SH-SY5Y (cell line): ENCODE data around the gene PTEN.

Source experiments
- GATA2 ChIP-seq: IDR thresholded peaks from 2 replicates; pipeline ENCODE4 v1.6.1; 2011; ENCODE audit warnings: mild to moderate bottlenecking, low read depth, low read length
- GATA3 ChIP-seq: IDR thresholded peaks from 2 replicates; pipeline ENCODE4 v1.6.1; 2011; ENCODE audit warnings: low read depth, mild to moderate bottlenecking, low read length, moderate library complexity

- TF ChIP-seq GATA2 = no peak
- no peak for TF ChIP-seq GATA3
Observed at GRCh38 chr10:87880336-87880735, 16.9 kb downstream of the PTEN start.
